H9 (cell line): Measurements from ENCODE around the gene BRSK2. TPM values are rescaled to one million over a fixed set of nuclear protein-coding genes. Genes with fewer than 3 reads are reported as not detected.

ENCODE experiments used
- DNase-seq: peaks from one replicate; pipeline ENCODE4 v3.0.0-alpha.2; 2017
- H2AFZ ChIP-seq: one replicate; pipeline ENCODE4 v1.6.1; 2013; ENCODE audit warnings: mild to moderate bottlenecking, low read length, control low read depth, moderate library complexity
- H2AK5ac ChIP-seq: 2 replicates; pipeline ENCODE4 v1.6.1; 2013; ENCODE audit warnings: low read length, control low read depth, mixed read lengths; ENCODE audit not compliant: insufficient read length
- H2BK120ac ChIP-seq: one replicate; pipeline ENCODE4 v1.6.1; 2013; ENCODE audit warnings: low read depth, mild to moderate bottlenecking, low read length, control low read depth, inconsistent platforms; ENCODE audit not compliant: poor library complexity, severe bottlenecking
- H2BK12ac ChIP-seq: 2 replicates; pipeline ENCODE4 v1.6.1; 2013; ENCODE audit warnings: low read length, control low read depth, mixed read lengths, low read depth; ENCODE audit not compliant: insufficient read length
- H2BK15ac ChIP-seq: 2 replicates; pipeline ENCODE4 v1.6.1; 2013; ENCODE audit warnings: low read depth, low read length, control low read depth
- H2BK20ac ChIP-seq: one replicate; pipeline ENCODE4 v1.6.1; 2013; ENCODE audit warnings: low read depth, mild to moderate bottlenecking, low read length, control low read depth, inconsistent platforms; ENCODE audit not compliant: poor library complexity, severe bottlenecking
- H2BK5ac ChIP-seq: 2 replicates; pipeline ENCODE4 v1.6.1; 2013; ENCODE audit warnings: low read length, control low read depth, mixed read lengths; ENCODE audit not compliant: insufficient read length
- H3K14ac ChIP-seq: 2 replicates; pipeline ENCODE4 v1.6.1; 2013; ENCODE audit warnings: low read length, control low read depth; ENCODE audit not compliant: insufficient read depth
- H3K18ac ChIP-seq: 2 replicates; pipeline ENCODE4 v1.6.1; 2013; ENCODE audit warnings: low read depth, mild to moderate bottlenecking, mixed read lengths, low read length, control low read depth; ENCODE audit not compliant: insufficient read length
- H3K23ac ChIP-seq: 2 replicates; pipeline ENCODE4 v1.6.1; 2013; ENCODE audit warnings: low read length, control low read depth, mixed read lengths, low read depth; ENCODE audit not compliant: insufficient read length
- H3K23me2 ChIP-seq: 2 replicates; pipeline ENCODE4 v1.6.1; 2013; ENCODE audit warnings: low read depth, mild to moderate bottlenecking, mixed read lengths, low read length, control low read depth; ENCODE audit not compliant: insufficient read length, poor library complexity, severe bottlenecking
- H3K27ac ChIP-seq: 2 replicates; pipeline ENCODE4 v1.5.1; 2013; ENCODE audit warnings: low read length, control low read depth, mixed read lengths, low read depth; ENCODE audit not compliant: insufficient read length
- H3K27me3 ChIP-seq: 2 replicates; pipeline ENCODE4 v1.6.1; 2013; ENCODE audit warnings: low read length, control low read depth, inconsistent platforms; ENCODE audit not compliant: insufficient read depth
- H3K4ac ChIP-seq: 2 replicates; pipeline ENCODE4 v1.6.1; 2013; ENCODE audit warnings: low read depth, mild to moderate bottlenecking, control low read depth, inconsistent platforms, low read length, moderate library complexity
- H3K4me1 ChIP-seq: 2 replicates; pipeline ENCODE4 v1.6.1; 2013; ENCODE audit warnings: low read length, control low read depth, inconsistent platforms; ENCODE audit not compliant: insufficient read depth
- H3K4me2 ChIP-seq: 2 replicates; pipeline ENCODE4 v1.6.1; 2013; ENCODE audit warnings: low read length, control low read depth, mixed read lengths; ENCODE audit not compliant: insufficient read length, insufficient read depth
- H3K56ac ChIP-seq: 2 replicates; pipeline ENCODE4 v1.6.1; 2013; ENCODE audit warnings: low read depth, mild to moderate bottlenecking, mixed read lengths, low read length, control low read depth; ENCODE audit not compliant: insufficient read length
- H3K79me1 ChIP-seq: 2 replicates; pipeline ENCODE4 v1.6.1; 2013; ENCODE audit warnings: low read depth, mild to moderate bottlenecking, moderate library complexity, low read length, control low read depth, inconsistent platforms; ENCODE audit not compliant: insufficient read depth, poor library complexity, severe bottlenecking
- H3K79me2 ChIP-seq: 2 replicates; pipeline ENCODE4 v1.6.1; 2013; ENCODE audit warnings: low read length, control low read depth, inconsistent platforms; ENCODE audit not compliant: insufficient read depth
- H3K9ac ChIP-seq: 2 replicates; pipeline ENCODE4 v1.6.1; 2013; ENCODE audit warnings: low read length, control low read depth, mixed read lengths; ENCODE audit not compliant: insufficient read length; ENCODE audit errors: extremely low read depth
- H3K9me3 ChIP-seq: one replicate; pipeline ENCODE4 v1.6.1; 2013; ENCODE audit warnings: low read depth, low read length, inconsistent platforms; ENCODE audit not compliant: control insufficient read depth
- H3T11ph ChIP-seq: one replicate; pipeline ENCODE4 v1.6.1; 2013; ENCODE audit warnings: mild to moderate bottlenecking, low read length, control low read depth, inconsistent platforms
- H4K20me1 ChIP-seq: one replicate; pipeline ENCODE4 v1.6.1; 2013; ENCODE audit not compliant: control insufficient read depth, insufficient read length, insufficient read depth
- H4K5ac ChIP-seq: 2 replicates; pipeline ENCODE4 v1.6.1; 2013; ENCODE audit warnings: low read depth, mild to moderate bottlenecking, mixed read lengths, low read length, control low read depth; ENCODE audit not compliant: insufficient read length
- H4K8ac ChIP-seq: replicated peaks from 2 replicates; pipeline ENCODE4 v1.6.1; 2013; ENCODE audit warnings: low read length, control low read depth, mixed read lengths, low read depth; ENCODE audit not compliant: insufficient read length
- H4K91ac ChIP-seq: 2 replicates; pipeline ENCODE4 v1.6.1; 2013; ENCODE audit warnings: low read depth, mild to moderate bottlenecking, moderate library complexity, mixed read lengths, low read length, control low read depth; ENCODE audit not compliant: insufficient read length
- H3K27ac Mint-ChIP-seq, 3 experiments: 2 replicates in 2 of 3; 3 replicates in 1 of 3; pipeline ENCODE4 v1.8.0; 2020 to 2021; ENCODE audit warnings: mixed read lengths in 3 of 3, mild to moderate bottlenecking in 1 of 3, moderate library complexity in 1 of 3
- H3K27me3 Mint-ChIP-seq: 2 replicates; pipeline ENCODE4 v1.8.0; 2021; ENCODE audit warnings: low read depth, mild to moderate bottlenecking, moderate library complexity, mixed read lengths
- H3K36me3 Mint-ChIP-seq, 3 experiments: 2 replicates in 2 of 3; 3 replicates in 1 of 3; pipeline ENCODE4 v1.8.0; 2020 to 2021; ENCODE audit warnings: low read depth in 3 of 3, mixed read lengths in 3 of 3; ENCODE audit not compliant: insufficient read depth in 1 of 3
- H3K4me1 Mint-ChIP-seq, 2 experiments: 2 replicates each; pipeline ENCODE4 v1.8.0; 2020; ENCODE audit warnings: mixed read lengths in 2 of 2
- H3K4me3 Mint-ChIP-seq, 2 experiments: 2 replicates in 1 of 2; 3 replicates in 1 of 2; pipeline ENCODE4 v1.8.0; 2020 to 2021; ENCODE audit warnings: mild to moderate bottlenecking in 2 of 2, mixed read lengths in 2 of 2, moderate library complexity in 1 of 2
- H3K9me3 Mint-ChIP-seq, 2 experiments: 2 replicates in 1 of 2; 3 replicates in 1 of 2; pipeline ENCODE4 v1.8.0; 2020; ENCODE audit warnings: mild to moderate bottlenecking in 2 of 2, mixed read lengths in 2 of 2, moderate library complexity in 1 of 2
- WGBS: extraction: QIAGEN DNeasy Blood & Tissue Kit; methylation state at CpG from one replicate; pipeline ENCODE4 v1.1.7; 2013; ENCODE audit warnings: missing lambda C conversion rate, low lambda C conversion rate, mixed read lengths; ENCODE audit not compliant: insufficient read length; ENCODE audit errors: extremely low coverage; 5-methylcytosine and 5-hydroxymethylcytosine counted together
- total RNA-seq: library from RNA; stranded (reverse); gene quantifications from 2 replicates; pipeline ENCODE4 v1.2.1, GENCODE V29; 2021
- TF ChIP-seq, protein P1 (sequence below): fragments of 200-600 bp; sonication (generic); conservative IDR thresholded peaks from 3 replicates; pipeline ENCODE4 v1.8.0; 2021; ENCODE audit warnings: antibody characterized with exemption, mild to moderate bottlenecking

The BRSK2 gene
- total RNA-seq, 1 experiment from 2014 or later: 28.4 TPM

DNA sequence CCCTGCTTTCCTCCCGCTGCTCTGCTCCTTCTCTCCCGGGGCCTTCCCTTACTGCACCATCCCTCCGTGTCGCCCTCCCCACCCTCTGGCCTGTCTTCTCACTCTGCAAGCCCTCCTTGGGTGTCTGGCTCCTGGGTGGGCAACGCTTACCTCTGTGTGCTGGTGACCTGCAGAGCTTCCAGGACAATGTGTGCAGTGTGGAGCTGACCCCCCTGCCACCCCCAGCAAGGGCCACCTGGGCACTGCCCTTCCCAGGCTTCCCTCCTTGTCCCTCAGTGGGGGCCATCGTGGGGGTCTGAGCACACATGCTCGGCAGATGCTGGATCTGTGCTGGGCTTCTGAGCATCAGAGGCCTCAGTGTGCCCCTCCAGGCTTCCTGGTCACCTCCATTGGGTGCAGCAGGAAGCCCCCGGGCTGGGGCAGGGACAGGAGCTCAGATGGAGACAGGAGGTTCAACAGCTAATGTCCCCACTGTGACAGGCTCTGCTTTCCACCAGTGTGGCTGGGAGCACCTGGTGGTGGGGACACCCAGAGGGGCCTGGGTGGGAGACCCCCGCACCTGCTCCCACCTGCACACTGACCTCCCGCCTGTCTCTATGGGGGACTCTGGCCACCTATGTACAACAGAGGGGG lies 7.8 kb upstream of the BRSK2 start:
- no peak overlapping the region for H3K4ac ChIP-seq
- no peak overlapping the region for H2BK5ac ChIP-seq
- no peak overlapping the region for H2BK15ac ChIP-seq
- DNase-seq: no peak
- H3K56ac ChIP-seq: no peak overlapping the region
- no CpG with 5 or more reads among the region's 10 CpGs for WGBS
- H3K4me1 ChIP-seq: no peaks in the 10 kb centered on the region; the same call in 1 of the 2 replicates
- H4K20me1 ChIP-seq: no peaks in the 10 kb centered on the region
- peak overlapping the region in 1 of 2 experiments; percentile 79; a peak in 2 of 5 replicates for H3K4me3 Mint-ChIP-seq
- H2AK5ac ChIP-seq: no peak overlapping the region
- H4K91ac ChIP-seq: no peak overlapping the region
- H3K27ac ChIP-seq: no peak overlapping the region
- H4K8ac ChIP-seq: no peak overlapping the region
- no peak overlapping the region for H3K9ac ChIP-seq
- H3K14ac ChIP-seq: no peak overlapping the region
- no peak overlapping the region for H3K18ac ChIP-seq
- no peaks in the 10 kb centered on the region for H3K23me2 ChIP-seq
- H3K36me3 Mint-ChIP-seq: peaks cover 0 to 3% (median 0%) of the 10 kb centered on the region in 3 experiments; a peak in 1 of 7 replicates
- no peaks in the 10 kb centered on the region for H3K27me3 ChIP-seq
- H2BK12ac ChIP-seq: no peak overlapping the region
- no peak overlapping the region for H4K5ac ChIP-seq
- no peak overlapping the region for H3K4me2 ChIP-seq
- H3K79me2 ChIP-seq: no peaks in the 10 kb centered on the region
- no peak overlapping the region for H2BK20ac ChIP-seq
- TF ChIP-seq, protein P1, sequence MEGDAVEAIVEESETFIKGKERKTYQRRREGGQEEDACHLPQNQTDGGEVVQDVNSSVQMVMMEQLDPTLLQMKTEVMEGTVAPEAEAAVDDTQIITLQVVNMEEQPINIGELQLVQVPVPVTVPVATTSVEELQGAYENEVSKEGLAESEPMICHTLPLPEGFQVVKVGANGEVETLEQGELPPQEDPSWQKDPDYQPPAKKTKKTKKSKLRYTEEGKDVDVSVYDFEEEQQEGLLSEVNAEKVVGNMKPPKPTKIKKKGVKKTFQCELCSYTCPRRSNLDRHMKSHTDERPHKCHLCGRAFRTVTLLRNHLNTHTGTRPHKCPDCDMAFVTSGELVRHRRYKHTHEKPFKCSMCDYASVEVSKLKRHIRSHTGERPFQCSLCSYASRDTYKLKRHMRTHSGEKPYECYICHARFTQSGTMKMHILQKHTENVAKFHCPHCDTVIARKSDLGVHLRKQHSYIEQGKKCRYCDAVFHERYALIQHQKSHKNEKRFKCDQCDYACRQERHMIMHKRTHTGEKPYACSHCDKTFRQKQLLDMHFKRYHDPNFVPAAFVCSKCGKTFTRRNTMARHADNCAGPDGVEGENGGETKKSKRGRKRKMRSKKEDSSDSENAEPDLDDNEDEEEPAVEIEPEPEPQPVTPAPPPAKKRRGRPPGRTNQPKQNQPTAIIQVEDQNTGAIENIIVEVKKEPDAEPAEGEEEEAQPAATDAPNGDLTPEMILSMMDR: no peak
- H3K9me3 ChIP-seq: no peaks in the 10 kb centered on the region
- no peak overlapping the region for H2AFZ ChIP-seq
- no peak overlapping the region for H3K23ac ChIP-seq
- H3K4me1 Mint-ChIP-seq: no peaks in the 10 kb centered on the region; a peak in 1 of 4 replicates
- no peak overlapping the region; a peak in 1 of 7 replicates for H3K27ac Mint-ChIP-seq
- H2BK120ac ChIP-seq: no peak overlapping the region
- H3K79me1 ChIP-seq: no peaks in the 10 kb centered on the region
- H3K9me3 Mint-ChIP-seq: peaks cover 0 to 5% of the 10 kb centered on the region in 2 experiments; a peak in 3 of 5 replicates
- peaks cover 43% of the 10 kb centered on the region for H3K27me3 Mint-ChIP-seq
- H3T11ph ChIP-seq: no peak overlapping the region
